GM12878 (cell line): ENCODE data around the gene ULK4. TPM values are rescaled to one million over a fixed set of nuclear protein-coding genes. Genes with fewer than 3 reads are reported as not detected.

Experiments used
- ATAC-seq: fragments of 200-7000 bp; cut with Tn5 transposase; 3 replicates; pipeline ENCODE4 v1.9.1; 2020; ENCODE audit warnings: mild to moderate bottlenecking, moderate library complexity
- BruUV-seq: library from RNA; stranded (reverse); fragments of 400-500 nt; replicated peaks from 2 replicates; lab custom pipeline; 2021; lab: Mats Ljungman, UMichigan
- CTCF ChIA-PET: fragments of 300-600 bp; sonication (Branson Sonifier 250); formaldehyde crosslinking; extraction: SDS; loops from one replicate; lab custom pipeline; 2021; ENCODE audit warnings: inconsistent platforms; lab: Yijun Ruan, JAX
- POLR2A ChIA-PET: fragments of 350-600 bp; formaldehyde crosslinking; extraction: SDS; loops from one replicate; lab custom pipeline; 2021; ENCODE audit warnings: inconsistent platforms; lab: Charles Lee
- RAD21 ChIA-PET: fragments of 300-600 bp; sonication (Branson Sonifier 250); formaldehyde crosslinking; loops from one replicate; lab custom pipeline; 2023; ENCODE audit warnings: antibody characterized with exemption; ENCODE audit not compliant: unreplicated experiment; lab: Charles Lee
- SMC1A ChIA-PET: fragments of 300-600 bp; sonication (Branson Sonifier 250); formaldehyde crosslinking; loops from one replicate; lab custom pipeline; 2023; ENCODE audit not compliant: unreplicated experiment, uncharacterized antibody; lab: Charles Lee
- DNase-seq: peaks from one replicate; pipeline ENCODE4 v3.0.0-alpha.2; 2011; ENCODE audit warnings: low read depth, low spot score
- FAIRE-seq: peaks from 3 replicates; lab custom pipeline; 2011; peaks lifted over from hg19 to GRCh38; lab: Jason Lieb, UNC
- H2AFZ ChIP-seq: 2 replicates; pipeline ENCODE4 v1.6.0; 2011; ENCODE audit warnings: low read depth, low read length, control low read depth; ENCODE audit not compliant: control insufficient read depth
- H3K27ac ChIP-seq: 2 replicates; pipeline ENCODE4 v1.5.1; 2011; ENCODE audit warnings: control low read depth; ENCODE audit not compliant: control insufficient read depth, insufficient read depth
- H3K27me3 ChIP-seq, 2 experiments: replicated peaks in 1 of 2; 2 replicates each; pipeline versions ENCODE4 v1.6.0 to v1.6.1; 2011; ENCODE audit warnings: low read length in 1 of 2; ENCODE audit not compliant: control insufficient read depth in 2 of 2, insufficient read depth in 2 of 2
- H3K36me3 ChIP-seq, 2 experiments: 2 replicates each; pipeline ENCODE4 v1.5.1; 2011; ENCODE audit warnings: low read length in 1 of 2; ENCODE audit not compliant: control insufficient read depth in 2 of 2, insufficient read depth in 2 of 2
- H3K4me1 ChIP-seq: 2 replicates; pipeline ENCODE4 v1.6.1; 2011; ENCODE audit warnings: mild to moderate bottlenecking, low read length, moderate library complexity, mixed read lengths; ENCODE audit not compliant: control insufficient read depth, insufficient read depth
- H3K4me2 ChIP-seq: 2 replicates; pipeline ENCODE4 v1.6.0; 2011; ENCODE audit warnings: control low read depth; ENCODE audit not compliant: control insufficient read depth, insufficient read depth
- H3K4me3 ChIP-seq: fragments of 200-600 bp; sonication (generic); 2 replicates; pipeline ENCODE4 v1.5.1; 2016
- H3K79me2 ChIP-seq: 2 replicates; pipeline ENCODE4 v1.6.0; 2011; ENCODE audit warnings: low read length; ENCODE audit not compliant: control insufficient read depth, insufficient read depth
- H3K9ac ChIP-seq: 2 replicates; pipeline ENCODE4 v1.8.0; 2011; ENCODE audit warnings: low read length, control low read depth, mixed read lengths; ENCODE audit not compliant: control insufficient read depth, insufficient read depth
- H3K9me3 ChIP-seq: replicated peaks from 3 replicates; pipeline ENCODE4 v1.5.1; 2011; ENCODE audit warnings: mild to moderate bottlenecking, low read length; ENCODE audit not compliant: control insufficient read depth, insufficient read depth
- H4K20me1 ChIP-seq: 2 replicates; pipeline ENCODE4 v1.6.0; 2011; ENCODE audit not compliant: control insufficient read depth, insufficient read depth
- CHD2 ChIP-seq: IDR thresholded peaks from 2 replicates; pipeline ENCODE4 v1.6.1; 2011; ENCODE audit warnings: low read depth, low read length, improper control_type of control experiment, borderline replicate concordance
- JUNB ChIP-seq: IDR thresholded peaks from 2 replicates; pipeline ENCODE4 v1.6.1; 2016; ENCODE audit warnings: antibody characterized with exemption, mild to moderate bottlenecking
- RELA ChIP-seq: fragments of 450-650 bp; IDR thresholded peaks from 2 replicates; pipeline ENCODE4 v1.8.0; 2014; ENCODE audit warnings: borderline replicate concordance; ENCODE audit not compliant: partially characterized antibody
- RUNX3 ChIP-seq: IDR thresholded peaks from 2 replicates; pipeline ENCODE4 v1.6.1; 2012; ENCODE audit warnings: low read length, inconsistent platforms
- SPI1 ChIP-seq: IDR thresholded peaks from 2 replicates; pipeline ENCODE4 v1.6.1; 2011; ENCODE audit warnings: low read depth, mild to moderate bottlenecking, low read length, moderate library complexity, borderline replicate concordance; ENCODE audit not compliant: insufficient read depth
- WGBS: methylation state at CpG from one replicate; pipeline ENCODE4 v1.1.6; 2016; ENCODE audit warnings: low lambda C conversion rate; ENCODE audit not compliant: insufficient replicate concordance, insufficient coverage; ENCODE audit errors: missing lambda C conversion rate; 5-methylcytosine and 5-hydroxymethylcytosine counted together
- in situ Hi-C: fragments of 300-500 bp; cut with MboI; formaldehyde crosslinking; loops from 9 replicates; pipeline ENCODE4 v1.14.3; 2018; ENCODE audit warnings: mixed read lengths
- intact Hi-C: fragments of 100-400 bp; cut with micrococcal nuclease; formaldehyde crosslinking; loops from one replicate; pipeline ENCODE4 v1.14.2; 2022; ENCODE audit not compliant: unreplicated experiment
- polyA plus RNA-seq, 11 experiments: library from polyadenylated mRNA; depleted of rRNA in 4 of 11; unstranded in 6 of 11; stranded (reverse) in 5 of 11; fragments of >200 nt; fragmentation: Nextera tagmentation in 4 of 11; fragmentation: Illumina TruSeq in 1 of 11; extraction: Ambion mirVana in 4 of 11; extraction: Trizol in 1 of 11; gene quantifications; 1 replicate in 1 of 11; 2 replicates in 10 of 11; pipeline versions ENCODE4 v1.2.1 to v1.2.3, GENCODE V29; 2011 to 2016; ENCODE audit warnings: inconsistent platforms in 2 of 11, missing spikeins in 2 of 11, low read depth in 1 of 11
- total RNA-seq, 4 experiments: library from RNA; depleted of rRNA in 3 of 4; stranded (reverse); fragments of >200 nt in 3 of 4; fragmentation: Illumina TruSeq in 1 of 4; extraction: Trizol in 1 of 4; gene quantifications; 2 replicates each; pipeline versions ENCODE4 v1.2.1 to v1.2.3, GENCODE V29; 2013 to 2021

ULK4 gene
- total and polyA plus RNA-seq, 10 of the 15 experiments (the other 5 are each of a cell fraction or from before 2014, with no cell fraction given), result 3.5 to 7.6 (median 6.3) TPM

GRCh38 chr3:41426485-41426884 is 535.4 kb downstream of the ULK4 start:
- Histone ChIP-seq H3K27me3 (no peaks in the 10 kb centered on the region), H3K4me2 (no peak overlapping the region), H4K20me1 (no peaks in the 10 kb centered on the region), H2AFZ (no peak overlapping the region), H3K4me3 (no peak overlapping the region), H3K4me1 (no peaks in the 10 kb centered on the region), H3K79me2 (no peaks in the 10 kb centered on the region), H3K36me3 (no peaks in the 10 kb centered on the region)
- SMC1A ChIA-PET, result interaction anchor here (1.5 kb wide), 1 partner anchor 9 kb away, joined by 4 read pairs; no protein-coding TSS in a partner anchor
- intact Hi-C loops, result no loop called here
- RAD21 ChIA-PET, result no interaction called here
- in situ Hi-C loops, result no loop called here
- DNase-seq (no peak), ATAC-seq (no peak)
- BruUV-seq, result no TSS peak
- POLR2A ChIA-PET, result no interaction called here
- TF ChIP-seq RELA (no peak), JUNB (no peak), CHD2 (no peak)
- TF ChIP-seq, all 136 proteins: peak for 0
- Histone ChIP-seq H3K27ac (no peak overlapping the region), H3K9me3 (no peaks in the 10 kb centered on the region), H3K9ac (no peak overlapping the region)
- CTCF ChIA-PET, result no interaction called here
- no peak for FAIRE-seq
- WGBS, result 8% methylated on average over 3 of the region's 3 CpGs

GRCh38 chr3:41424543-41425300 is 537.2 kb downstream of the ULK4 start:
- Histone ChIP-seq H3K4me1 (no peaks in the 10 kb centered on the region), H3K36me3 (no peaks in the 10 kb centered on the region), H3K4me3 (no peak overlapping the region), H3K27me3 (no peaks in the 10 kb centered on the region), H4K20me1 (no peaks in the 10 kb centered on the region), H3K27ac (no peak overlapping the region), H3K9me3 (no peaks in the 10 kb centered on the region), H3K79me2 (no peaks in the 10 kb centered on the region), H3K9ac (no peak overlapping the region), H3K4me2 (no peak overlapping the region), H2AFZ (no peak overlapping the region)
- 68% methylated on average over 4 of the region's 4 CpGs for WGBS
- no peak for FAIRE-seq
- TF ChIP-seq SPI1 (no peak), RUNX3 (peak; percentile 35; the same call in 1 of the 2 replicates)
- ChIA-PET SMC1A (no interaction called here), POLR2A (no interaction called here), CTCF (no interaction called here), RAD21 (no interaction called here)
- no TSS peak for BruUV-seq
- no peak for ATAC-seq
- intact Hi-C loops, result no loop called here
- no peak for DNase-seq
- in situ Hi-C loops, result no loop called here
